Dermis blood vessel endothelial cell (primary cell): Measurements from ENCODE around the gene GRIK1. TPM values are rescaled to one million over a fixed set of nuclear protein-coding genes. Genes with fewer than 3 reads are reported as not detected.
A peak's percentile ranks its signal among the peaks of the same experiment; 100 is the strongest.

Source experiments
- DNase-seq: peaks from one replicate; pipeline ENCODE4 v3.0.0; 2010
- total RNA-seq: library from RNA; depleted of rRNA; stranded (reverse); fragments of >200 nt; gene quantifications from 2 replicates; pipeline ENCODE4 v1.2.3, GENCODE V29; 2014

Gene GRIK1
- total RNA-seq, 1 donor from 2014 or later = 0.34 TPM

DNA sequence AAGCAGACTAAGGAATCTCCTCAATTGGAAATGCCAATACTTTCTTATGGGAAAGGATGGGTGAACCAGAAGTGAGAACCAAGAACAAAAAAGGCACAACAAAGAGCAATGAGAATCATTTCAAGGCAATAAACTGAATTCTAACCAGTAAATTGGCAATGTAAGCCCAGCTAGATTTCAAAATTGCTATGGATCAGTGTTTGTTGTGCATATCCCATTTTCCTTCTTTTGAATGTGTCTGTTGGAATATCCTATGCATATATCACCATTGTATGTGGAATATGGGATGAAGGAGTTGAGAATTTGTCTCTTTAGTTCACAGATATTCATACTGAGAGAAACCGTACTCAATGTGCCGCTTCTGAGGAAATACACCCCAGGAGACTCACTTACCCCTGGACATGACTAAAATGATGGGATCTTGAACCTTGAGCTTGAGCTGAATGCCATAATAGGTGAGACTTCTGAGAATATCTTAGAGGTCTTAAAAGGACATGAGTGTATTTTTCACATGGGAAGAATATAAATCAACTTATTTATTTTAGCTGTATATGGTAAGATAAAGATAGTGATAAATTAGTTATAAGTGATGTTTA is 425.0 kb downstream of the GRIK1 start:
- no peak for DNase-seq

GRCh38 chr21:29513535-29513934 is 426.3 kb downstream of the GRIK1 start:
- no peak for DNase-seq

- no peak for DNase-seq
Measured at GRCh38 chr21:29511096-29511495, 428.7 kb downstream of the GRIK1 start.

- DNase-seq = no peak
Measured at GRCh38 chr21:29509121-29509520, 430.7 kb downstream of the GRIK1 start.

GRCh38 chr21:29508301-29508700 is 431.5 kb downstream of the GRIK1 start:
- DNase-seq = no peak

GRCh38 chr21:29506947-29507346 is 432.8 kb downstream of the GRIK1 start:
- DNase-seq = no peak

- DNase-seq = no peak
Measured at GRCh38 chr21:29506214-29506613, 433.6 kb downstream of the GRIK1 start.

- no peak for DNase-seq
Measured at GRCh38 chr21:29504751-29505321, 435.0 kb downstream of the GRIK1 start.

DNA sequence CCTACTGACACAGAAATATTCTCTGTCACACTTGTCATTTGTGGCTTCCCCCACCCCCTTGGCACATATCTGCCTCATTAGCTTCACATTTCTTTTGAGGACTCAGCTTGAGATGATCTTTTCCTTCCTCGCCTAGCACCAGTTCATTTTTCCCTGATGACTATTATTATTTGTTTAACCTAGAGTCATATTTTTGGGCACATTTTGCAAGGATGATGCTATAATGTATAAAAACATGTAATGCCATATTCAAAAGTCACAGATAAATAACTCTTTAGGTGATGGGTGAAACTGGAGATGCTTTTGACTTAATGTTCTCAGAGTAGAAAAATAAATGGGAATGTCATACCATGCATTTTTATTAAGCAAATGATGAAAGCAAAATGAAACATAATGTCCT is 438.3 kb downstream of the GRIK1 start:
- no peak for DNase-seq

- DNase-seq = peak; percentile 33
Measured at GRCh38 chr21:29499734-29500343, 440.0 kb downstream of the GRIK1 start.

DNA sequence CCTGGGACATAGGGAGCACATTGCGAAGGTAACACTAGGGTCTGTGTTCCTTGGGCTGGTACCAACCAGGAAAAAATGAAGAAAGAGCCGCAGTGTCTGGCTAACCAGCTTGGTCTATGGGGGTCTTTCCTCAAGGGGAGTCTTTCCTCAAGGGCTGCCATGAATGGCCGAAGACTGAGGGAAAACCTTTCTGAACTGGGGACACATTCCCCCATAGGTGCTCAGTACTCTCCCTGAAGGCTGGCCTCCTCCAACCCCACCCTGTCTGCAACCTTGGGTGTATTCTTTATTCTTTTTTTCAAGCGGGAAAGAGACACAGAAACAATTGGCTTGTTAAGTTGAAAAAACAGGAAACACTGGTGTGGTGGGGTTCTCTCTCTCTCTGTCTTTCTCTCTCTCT is 440.6 kb downstream of the GRIK1 start:
- no peak for DNase-seq

DNA sequence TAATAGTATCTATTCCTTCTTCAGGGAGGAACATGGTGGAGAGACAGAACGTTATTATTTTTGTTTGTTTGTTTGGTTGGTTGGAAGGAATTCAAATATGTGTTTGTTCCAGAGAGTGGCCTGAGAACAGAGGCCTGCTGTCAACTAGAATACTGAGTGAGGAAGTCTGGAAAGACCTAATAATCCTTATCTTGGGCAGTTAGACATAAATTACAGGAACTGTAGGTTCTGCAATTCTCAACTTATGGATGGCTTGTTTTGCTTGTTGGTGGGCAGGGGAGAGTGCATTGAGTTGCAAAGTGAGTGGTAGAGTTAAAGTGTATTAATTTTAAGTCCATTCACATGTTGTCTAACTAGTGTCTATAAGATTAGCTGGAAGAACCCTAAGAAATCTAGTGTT is 443.5 kb downstream of the GRIK1 start:
- no peak for DNase-seq

DNA sequence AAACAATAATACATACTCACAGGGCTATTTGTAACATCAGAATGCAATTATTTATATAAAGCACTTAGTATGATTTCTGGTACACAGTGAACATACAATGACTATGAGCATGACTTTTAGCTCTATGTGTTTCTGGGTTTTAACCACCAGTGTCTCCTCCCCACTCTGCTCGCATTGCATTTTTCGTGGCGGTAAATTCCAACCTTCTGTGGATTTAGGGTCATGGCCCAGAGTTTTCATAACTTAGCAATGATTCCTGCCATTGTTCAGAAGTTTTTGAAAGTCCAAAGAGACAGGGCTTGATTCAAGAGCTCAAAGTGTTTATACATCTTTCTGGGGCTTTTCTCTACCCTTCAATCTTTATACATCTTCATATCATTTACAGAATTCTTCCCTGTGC is 449.8 kb downstream of the GRIK1 start:
- DNase-seq = no peak

DNA sequence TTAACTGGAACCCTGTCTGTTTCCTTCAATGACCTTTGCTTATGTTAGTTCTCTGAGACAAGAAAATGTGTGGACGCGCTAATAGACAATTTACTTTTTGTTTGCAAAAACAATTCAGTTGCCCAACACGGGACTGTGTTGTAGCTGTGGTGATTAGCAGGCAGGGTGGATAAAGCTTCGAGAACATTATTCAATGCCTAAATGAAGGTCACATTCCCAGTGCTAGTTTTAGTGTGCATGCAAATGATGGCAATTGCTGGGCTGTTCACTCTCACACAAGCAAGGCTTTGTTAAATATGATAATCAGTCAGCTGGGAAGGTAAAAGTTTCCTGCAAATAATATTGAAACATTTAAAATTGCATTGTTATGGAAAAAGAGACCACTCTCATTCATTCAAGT is 452.6 kb downstream of the GRIK1 start:
- DNase-seq = no peak

Other genes with a start within 250 kb of the GRIK1 start
- not detected in 2 replicates for gene CLDN17, start 226.8 kb upstream of the GRIK1 start, total RNA-seq